PC-9 (cell line): ENCODE data around the gene ADAMTS2. TPM values are rescaled to one million over a fixed set of nuclear protein-coding genes. Genes with fewer than 3 reads are reported as not detected.

Experiments
- BruUV-seq: library from RNA; stranded (reverse); fragments of 400-500 nt; replicated peaks from 2 replicates; lab custom pipeline; 2021; lab: Mats Ljungman, UMichigan
- CTCF ChIA-PET: fragments of 300-600 bp; sonication (Branson Sonifier 250); formaldehyde crosslinking; loops from one replicate; lab custom pipeline; 2022; ENCODE audit warnings: antibody characterized with exemption; lab: Charles Lee
- POLR2A ChIA-PET: fragments of 300-600 bp; sonication (Branson Sonifier 250); formaldehyde crosslinking; loops from one replicate; lab custom pipeline; 2022; ENCODE audit warnings: antibody characterized with exemption; ENCODE audit not compliant: unreplicated experiment; lab: Charles Lee
- DNase-seq, 2 experiments: peaks; one replicate each; pipeline versions ENCODE4 v3.0.0 to v3.0.0-alpha.2; 2015 to 2022; ENCODE audit warnings: mixed read lengths in 1 of 2
- H2AFZ ChIP-seq: fragments of 200-600 bp; sonication (generic); 2 replicates; pipeline ENCODE4 v1.8.1; 2017; ENCODE audit warnings: antibody characterized with exemption
- H3F3A ChIP-seq: fragments of 200-600 bp; sonication (generic); 2 replicates; pipeline ENCODE4 v1.8.1; 2017; ENCODE audit warnings: antibody characterized with exemption, mild to moderate bottlenecking, low read depth; ENCODE audit not compliant: insufficient read depth
- H3K27ac ChIP-seq: fragments of 200-600 bp; sonication (generic); 2 replicates; pipeline ENCODE4 v1.6.1; 2016; ENCODE audit warnings: mixed run types
- H3K27me3 ChIP-seq: fragments of 200-600 bp; sonication (generic); 2 replicates; pipeline ENCODE4 v1.6.1; 2016; ENCODE audit warnings: low read depth, mixed run types; ENCODE audit not compliant: insufficient read depth
- H3K36me3 ChIP-seq: fragments of 200-600 bp; sonication (generic); 2 replicates; pipeline ENCODE4 v1.6.1; 2016; ENCODE audit warnings: low read depth, mixed run types
- H3K4me1 ChIP-seq: fragments of 200-600 bp; sonication (generic); replicated peaks from 2 replicates; pipeline ENCODE4 v1.6.1; 2016; ENCODE audit warnings: mixed run types; ENCODE audit not compliant: insufficient read depth
- H3K4me2 ChIP-seq: fragments of 200-600 bp; sonication (generic); 2 replicates; pipeline ENCODE4 v1.6.1; 2017; ENCODE audit warnings: mixed run types
- H3K4me3 ChIP-seq: fragments of 200-600 bp; sonication (generic); 2 replicates; pipeline ENCODE4 v1.6.1; 2016; ENCODE audit warnings: mixed run types
- H3K79me2 ChIP-seq: fragments of 200-600 bp; sonication (generic); 2 replicates; pipeline ENCODE4 v1.6.1; 2017; ENCODE audit warnings: low read depth, mixed run types
- H3K9me2 ChIP-seq: fragments of 200-600 bp; sonication (generic); 2 replicates; pipeline ENCODE4 v1.8.1; 2017; ENCODE audit warnings: mild to moderate bottlenecking; ENCODE audit not compliant: insufficient read depth
- H3K9me3 ChIP-seq: fragments of 200-600 bp; sonication (generic); 2 replicates; pipeline ENCODE4 v1.8.1; 2016; ENCODE audit warnings: low read depth; ENCODE audit not compliant: insufficient read depth
- H4K20me1 ChIP-seq: fragments of 200-600 bp; sonication (generic); 2 replicates; pipeline ENCODE4 v1.8.1; 2017; ENCODE audit not compliant: insufficient read depth
- EZH2 ChIP-seq: fragments of 200-600 bp; sonication (generic); IDR thresholded peaks from 2 replicates; pipeline ENCODE4 v1.8.0; 2017; ENCODE audit warnings: antibody characterized with exemption, low read depth
- intact Hi-C: fragments of 100-400 bp; cut with micrococcal nuclease; formaldehyde crosslinking; loops from one replicate; pipeline ENCODE4 v1.10.0; 2022; ENCODE audit not compliant: unreplicated experiment
- total RNA-seq: library from RNA; stranded (reverse); gene quantifications from 2 replicates; pipeline ENCODE4 v1.2.3, GENCODE V29; 2021
- TF ChIP-seq, protein P1 (sequence below): fragments of 200-600 bp; sonication (generic); conservative IDR thresholded peaks from 2 replicates; pipeline ENCODE4 v1.6.1; 2017; ENCODE audit warnings: mixed run types, antibody characterized with exemption, mild to moderate bottlenecking, moderate library complexity

Gene ADAMTS2
- total RNA-seq, 1 experiment from 2014 or later: not detected

DNA sequence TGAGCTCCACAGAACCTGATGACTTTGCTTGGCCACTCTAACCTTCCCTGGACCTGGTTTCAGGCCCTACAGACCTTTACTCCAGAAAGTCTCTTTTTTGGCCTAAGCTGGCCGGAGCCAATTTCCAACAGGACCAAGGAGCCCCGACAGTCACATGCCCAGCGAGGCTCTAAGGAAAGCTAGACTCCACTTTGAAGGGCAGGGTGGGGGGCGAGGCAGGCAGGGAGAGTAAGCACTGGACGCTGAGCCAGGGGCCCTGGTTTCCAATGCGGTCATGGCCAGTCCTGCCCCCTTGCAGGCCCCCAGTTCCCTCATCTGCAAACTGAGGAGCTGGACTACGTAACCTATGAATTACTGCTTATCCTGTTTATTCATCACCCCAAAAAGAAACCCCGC is 65.2 kb downstream of the ADAMTS2 start:
- ChIA-PET POLR2A (no interaction called here), CTCF (no interaction called here)
- no peak for TF ChIP-seq EZH2
- TF ChIP-seq, protein P1, sequence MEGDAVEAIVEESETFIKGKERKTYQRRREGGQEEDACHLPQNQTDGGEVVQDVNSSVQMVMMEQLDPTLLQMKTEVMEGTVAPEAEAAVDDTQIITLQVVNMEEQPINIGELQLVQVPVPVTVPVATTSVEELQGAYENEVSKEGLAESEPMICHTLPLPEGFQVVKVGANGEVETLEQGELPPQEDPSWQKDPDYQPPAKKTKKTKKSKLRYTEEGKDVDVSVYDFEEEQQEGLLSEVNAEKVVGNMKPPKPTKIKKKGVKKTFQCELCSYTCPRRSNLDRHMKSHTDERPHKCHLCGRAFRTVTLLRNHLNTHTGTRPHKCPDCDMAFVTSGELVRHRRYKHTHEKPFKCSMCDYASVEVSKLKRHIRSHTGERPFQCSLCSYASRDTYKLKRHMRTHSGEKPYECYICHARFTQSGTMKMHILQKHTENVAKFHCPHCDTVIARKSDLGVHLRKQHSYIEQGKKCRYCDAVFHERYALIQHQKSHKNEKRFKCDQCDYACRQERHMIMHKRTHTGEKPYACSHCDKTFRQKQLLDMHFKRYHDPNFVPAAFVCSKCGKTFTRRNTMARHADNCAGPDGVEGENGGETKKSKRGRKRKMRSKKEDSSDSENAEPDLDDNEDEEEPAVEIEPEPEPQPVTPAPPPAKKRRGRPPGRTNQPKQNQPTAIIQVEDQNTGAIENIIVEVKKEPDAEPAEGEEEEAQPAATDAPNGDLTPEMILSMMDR: no peak
- Histone ChIP-seq H3K9me3 (no peaks in the 10 kb centered on the region), H3F3A (0 out of 2 replicates have a peak, but pooled peaks cover 5% of the 10 kb centered on the region), H4K20me1 (no peaks in the 10 kb centered on the region), H3K4me3 (no peak overlapping the region), H3K27ac (no peak overlapping the region), H3K4me2 (no peak overlapping the region), H3K4me1 (no peaks in the 10 kb centered on the region), H3K9me2 (no peaks in the 10 kb centered on the region), H2AFZ (no peak overlapping the region), H3K79me2 (no peaks in the 10 kb centered on the region), H3K27me3 (peaks cover 60% of the 10 kb centered on the region), H3K36me3 (no peaks in the 10 kb centered on the region)
- intact Hi-C loops: no loop called here
- no TSS peak for BruUV-seq
- DNase-seq: no peak

DNA sequence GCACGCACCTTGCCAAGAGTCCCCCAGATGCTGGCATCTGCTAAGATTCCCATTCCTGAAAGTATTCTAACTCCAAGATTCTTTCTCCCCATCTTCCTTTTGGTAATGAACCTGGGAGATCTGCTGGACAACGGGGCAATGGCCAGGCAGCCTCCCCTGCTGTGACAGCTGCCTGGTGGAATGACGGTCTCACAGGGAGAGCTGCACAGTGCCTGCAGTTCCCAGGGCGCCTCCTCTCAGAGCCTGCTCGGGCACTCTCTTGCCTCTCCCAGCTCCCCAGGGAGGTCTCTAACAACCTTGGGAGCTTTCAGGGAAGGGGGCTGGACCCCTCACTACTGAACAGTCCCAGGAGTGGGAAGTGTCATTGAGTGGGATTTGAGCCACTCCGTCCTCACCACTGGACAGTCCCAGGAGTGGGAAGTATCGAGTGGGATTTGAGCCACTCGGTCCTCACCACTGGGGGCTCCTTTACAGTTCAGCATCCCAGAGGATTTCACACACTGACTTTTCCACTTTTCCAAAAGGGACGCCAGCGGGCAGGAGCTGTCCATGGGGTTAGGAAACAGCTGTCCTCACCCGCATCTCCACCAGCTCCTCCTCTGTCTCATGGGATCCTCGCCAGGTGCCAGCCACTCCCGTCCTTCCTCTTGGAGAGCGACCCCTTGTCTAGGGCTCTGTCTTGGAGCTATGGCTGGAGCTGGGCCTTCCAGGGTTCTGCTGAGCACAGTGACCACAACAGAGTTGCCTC is 65.7 kb downstream of the ADAMTS2 start:
- no peak overlapping the region for H3K4me3 ChIP-seq
- TF ChIP-seq EZH2: no peak
- TF ChIP-seq, protein P1: no peak
- no peaks in the 10 kb centered on the region for H3K79me2 ChIP-seq
- CTCF ChIA-PET: interaction anchor here (0.6 kb wide), 1 partner anchor 101 kb away, joined by 4 read pairs; no protein-coding TSS in a partner anchor
- H3K4me2 ChIP-seq: no peak overlapping the region
- H3K36me3 ChIP-seq: no peaks in the 10 kb centered on the region
- no peak for DNase-seq
- H3K9me2 ChIP-seq: no peaks in the 10 kb centered on the region
- peaks cover 60% of the 10 kb centered on the region for H3K27me3 ChIP-seq
- BruUV-seq: no TSS peak
- H3K4me1 ChIP-seq: no peaks in the 10 kb centered on the region
- H3K9me3 ChIP-seq: no peaks in the 10 kb centered on the region
- POLR2A ChIA-PET: no interaction called here
- H4K20me1 ChIP-seq: no peaks in the 10 kb centered on the region
- H3F3A ChIP-seq: 0 out of 2 replicates have a peak, but pooled peaks cover 5% of the 10 kb centered on the region
- no peak overlapping the region for H3K27ac ChIP-seq
- no peak overlapping the region for H2AFZ ChIP-seq
- intact Hi-C loops: no loop called here

DNA sequence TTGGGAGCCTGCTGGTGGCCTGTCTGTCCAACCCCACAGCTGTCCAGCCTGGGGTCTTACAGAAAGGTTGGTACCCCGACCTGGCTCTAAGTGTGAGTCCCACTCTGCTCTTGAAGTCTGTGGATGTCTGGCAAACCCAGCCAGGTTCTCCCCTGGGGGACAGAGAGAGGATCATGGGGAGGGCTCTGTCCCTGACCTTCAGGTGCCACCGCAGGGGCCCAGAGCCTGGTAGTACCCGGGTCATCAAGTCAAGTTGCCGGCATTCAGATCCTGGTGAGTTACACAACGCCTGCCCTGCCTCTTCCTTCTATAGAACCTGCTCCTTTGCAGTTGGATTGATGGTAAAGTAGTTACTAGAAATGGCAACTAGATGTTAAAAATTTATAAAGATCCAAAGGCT is 66.7 kb downstream of the ADAMTS2 start:
- H3F3A ChIP-seq: 0 out of 2 replicates have a peak, but pooled peaks cover 5% of the 10 kb centered on the region
- H3K27ac ChIP-seq: no peak overlapping the region
- H3K4me2 ChIP-seq: no peak overlapping the region
- ChIA-PET POLR2A (no interaction called here), CTCF (no interaction called here)
- H3K9me2 ChIP-seq: no peaks in the 10 kb centered on the region
- no peaks in the 10 kb centered on the region for H3K79me2 ChIP-seq
- no peaks in the 10 kb centered on the region for H3K36me3 ChIP-seq
- H4K20me1 ChIP-seq: no peaks in the 10 kb centered on the region
- H3K9me3 ChIP-seq: no peaks in the 10 kb centered on the region
- H3K4me1 ChIP-seq: no peaks in the 10 kb centered on the region
- no peak overlapping the region for H3K4me3 ChIP-seq
- TF ChIP-seq, protein P1: no peak
- TF ChIP-seq EZH2: no peak
- H2AFZ ChIP-seq: no peak overlapping the region
- H3K27me3 ChIP-seq: peaks cover 62% of the 10 kb centered on the region
- BruUV-seq: no TSS peak
- no peak for DNase-seq
- intact Hi-C loops: no loop called here
